Activated T-cell treated with anti-CD3 and anti-CD28 coated beads, Interleukin-2, amount 50 U/mL, for 48 hours (primary cell): ENCODE measurements around the gene PTPN14.
"Not testable (repeated sequence)": the region's sequence is repeated elsewhere in the genome, so short reads cannot be mapped to it uniquely, and the experiment has no call there.

Experiments
- DNase-seq, 2 experiments: peaks; one replicate each; pipeline ENCODE4 v3.0.0-alpha.2; 2020

PTPN14 gene

DNA sequence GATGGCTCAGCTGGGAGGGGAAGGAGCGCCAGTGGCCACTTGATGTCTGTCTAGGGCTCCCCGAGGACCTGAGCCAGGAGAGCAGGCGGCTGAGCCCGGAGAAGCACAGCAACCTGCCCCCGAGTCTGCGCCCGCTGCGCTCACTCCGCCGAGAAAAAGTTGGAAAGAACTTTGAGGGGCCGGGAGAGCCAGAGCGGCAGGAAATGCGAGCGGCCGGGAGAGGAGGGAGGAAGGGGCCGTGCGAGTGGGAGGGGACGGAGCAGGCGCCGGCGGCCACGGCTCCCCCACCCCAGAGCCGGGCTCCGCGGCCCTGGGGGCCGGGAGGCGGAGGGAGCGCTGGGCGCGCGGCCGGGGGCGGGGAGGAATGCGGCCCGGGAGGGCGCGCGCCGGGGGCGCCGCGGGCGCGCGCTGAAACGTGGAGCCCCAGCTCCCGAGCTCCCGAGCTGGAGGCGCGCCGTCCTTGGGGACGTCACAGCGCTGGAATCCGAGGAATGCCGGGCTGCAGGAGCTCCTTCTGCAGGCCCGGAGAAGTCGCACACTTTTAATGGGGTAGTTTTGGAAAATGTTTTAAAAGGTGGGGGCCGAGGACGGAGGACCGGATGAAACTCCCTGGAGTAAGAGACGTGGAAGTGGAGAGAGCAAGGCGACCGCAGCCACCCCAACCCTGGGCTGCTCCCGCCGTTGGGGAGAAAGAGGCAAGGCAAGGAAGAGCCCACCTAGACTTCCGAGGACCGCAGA, at the start of gene PTPN14:
TSS of gene PTPN14 (minus strand) at position 167 of the 738 bp plus-strand sequence. CDS start 86,799 bp downstream, outside the sequence.
- DNase-seq: peak; percentile 32 to 33

DNA sequence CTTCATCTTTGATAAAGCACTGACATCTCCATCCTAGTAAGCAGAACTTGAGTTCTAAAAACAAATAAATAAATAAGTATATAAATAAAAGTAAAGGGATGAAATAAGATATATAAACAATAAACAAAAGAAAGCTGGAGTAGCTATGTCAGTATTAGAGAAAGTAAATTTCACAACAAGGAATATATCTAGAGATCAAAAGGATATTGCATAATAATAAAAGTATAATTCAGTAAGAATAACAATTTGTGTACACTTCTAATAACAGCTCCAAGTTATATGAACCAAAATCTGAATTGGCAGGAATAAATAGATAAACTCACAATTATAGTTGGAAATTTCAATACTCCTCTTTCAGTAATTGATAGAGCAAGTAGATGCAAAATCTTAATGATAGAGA, 41.8 kb upstream of the PTPN14 start:
- no peak for DNase-seq

- not testable (repeated sequence) for DNase-seq
These were observed 40.5 kb upstream of the PTPN14 start for GRCh38 chr1:214591918-214592317.

GRCh38 chr1:214590696-214591095, 39.3 kb upstream of the PTPN14 start:
- no peak for DNase-seq

GRCh38 chr1:214588963-214589597, 37.7 kb upstream of the PTPN14 start:
- no peak for DNase-seq

- no peak for DNase-seq
These were observed 35.8 kb upstream of the PTPN14 start for GRCh38 chr1:214587165-214587564.

DNA sequence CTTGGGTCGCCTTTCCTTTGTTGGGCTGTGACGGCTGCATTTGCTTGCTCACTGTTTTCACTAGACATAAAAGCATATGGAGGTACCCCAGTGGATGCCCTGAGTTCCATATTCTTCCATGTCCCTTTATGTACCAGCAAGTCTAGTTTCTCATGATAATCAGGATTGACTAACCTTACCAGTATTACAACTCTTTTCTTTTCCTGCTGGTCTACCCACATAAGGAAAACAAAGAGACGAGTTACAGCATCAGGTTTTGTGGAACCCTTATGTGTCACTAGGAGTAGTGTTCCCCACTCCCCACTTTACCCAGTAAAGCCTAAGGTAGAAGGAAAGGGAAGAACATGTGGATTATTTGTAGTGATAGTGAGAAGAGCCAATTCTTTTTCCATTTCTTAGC, 35.2 kb upstream of the PTPN14 start:
- no peak for DNase-seq

DNA sequence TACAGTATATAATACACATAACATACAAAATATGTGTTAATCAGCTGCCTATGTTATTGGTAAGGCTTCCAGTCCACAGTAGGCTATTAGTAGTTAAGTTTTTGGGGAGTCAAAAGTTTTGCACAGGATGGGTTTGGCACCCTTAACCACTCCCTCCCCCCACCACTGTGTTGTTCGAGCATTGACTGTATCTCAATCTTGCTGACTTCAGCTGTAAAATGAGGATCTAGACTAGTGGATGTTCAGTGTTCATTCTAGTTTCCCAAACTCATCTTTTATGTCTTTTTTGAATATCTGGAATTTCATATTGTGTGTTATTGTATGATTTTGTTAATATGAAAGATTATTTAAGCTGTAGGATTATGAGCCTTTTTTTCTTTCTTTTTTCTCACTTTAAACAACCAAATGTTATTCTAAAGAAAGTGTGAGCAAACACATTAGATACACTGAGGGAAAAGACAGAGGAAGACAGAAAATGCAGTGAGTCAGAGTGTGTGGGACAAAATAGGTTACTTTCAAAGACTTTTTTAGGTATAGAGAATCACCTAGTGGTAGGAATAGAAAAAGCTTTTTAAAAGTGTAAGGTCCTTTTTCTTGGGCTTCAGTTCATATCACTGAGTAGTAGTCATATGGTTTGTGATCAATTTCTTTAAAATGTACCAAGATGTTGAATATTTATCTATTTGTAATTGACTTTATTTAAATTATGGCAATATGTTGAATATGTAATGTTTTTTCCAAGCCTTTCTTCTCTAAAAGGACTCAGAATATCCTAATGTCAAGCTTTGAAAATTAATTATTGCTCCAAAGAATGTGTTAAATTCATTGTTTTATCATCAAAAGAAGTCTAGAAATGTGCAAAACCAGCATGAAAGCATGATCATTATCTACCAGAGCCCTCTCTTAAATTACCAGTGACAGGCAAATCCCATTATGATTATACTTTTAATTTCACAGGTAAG, 33.7 kb upstream of the PTPN14 start:
- DNase-seq: no peak

GRCh38 chr1:214583824-214584554, 32.6 kb upstream of the PTPN14 start:
- DNase-seq: no peak

DNA sequence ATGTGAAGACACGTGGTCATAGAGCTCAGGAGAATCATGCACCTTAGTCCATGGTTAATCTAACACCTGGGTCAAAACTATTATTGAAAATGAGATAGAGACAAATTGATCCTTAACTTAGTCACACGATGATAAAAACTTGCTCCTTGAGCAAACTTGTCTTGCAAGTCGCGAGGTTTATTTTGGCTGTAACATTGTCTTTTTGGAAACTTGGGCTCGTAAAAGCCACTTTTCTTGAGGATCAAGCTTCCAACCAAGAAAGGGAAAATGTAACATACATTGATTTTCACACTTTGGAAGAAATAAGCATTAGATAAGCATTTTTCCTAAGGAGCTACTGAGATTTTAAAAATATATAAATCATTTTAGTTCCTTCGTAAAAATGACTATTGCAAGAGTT, 31.7 kb upstream of the PTPN14 start:
- DNase-seq: no peak

DNA sequence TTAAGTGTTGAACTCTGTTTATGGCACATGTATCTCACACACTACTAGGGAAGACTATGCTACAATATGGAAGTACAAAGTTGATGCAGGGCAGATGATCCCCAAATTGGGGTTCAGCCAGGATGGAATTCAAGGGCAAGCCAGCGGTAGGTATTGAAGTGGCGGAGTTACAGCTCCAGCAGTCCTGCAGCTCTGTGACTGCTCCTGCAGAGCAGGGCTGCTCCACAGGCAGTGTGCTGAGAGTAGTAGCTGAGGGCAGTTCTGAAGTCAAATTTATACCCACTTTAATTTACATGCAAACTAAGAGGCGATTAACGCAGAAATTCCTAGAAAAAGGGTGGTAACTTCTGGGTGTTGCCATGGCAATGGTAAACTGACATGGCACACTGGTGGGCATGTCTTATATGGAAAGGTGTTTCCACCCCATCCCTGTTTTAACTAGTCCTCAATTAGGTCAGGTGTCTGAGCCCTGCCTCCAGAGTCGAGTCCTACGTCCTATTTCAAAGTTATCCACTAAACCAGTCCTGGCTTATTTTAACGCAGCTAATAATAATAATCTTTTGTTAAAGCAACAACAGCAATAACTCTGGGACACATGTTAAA, 31.0 kb upstream of the PTPN14 start:
- no peak for DNase-seq

GRCh38 chr1:214581785-214582184, 30.4 kb upstream of the PTPN14 start:
- DNase-seq: no peak

DNA sequence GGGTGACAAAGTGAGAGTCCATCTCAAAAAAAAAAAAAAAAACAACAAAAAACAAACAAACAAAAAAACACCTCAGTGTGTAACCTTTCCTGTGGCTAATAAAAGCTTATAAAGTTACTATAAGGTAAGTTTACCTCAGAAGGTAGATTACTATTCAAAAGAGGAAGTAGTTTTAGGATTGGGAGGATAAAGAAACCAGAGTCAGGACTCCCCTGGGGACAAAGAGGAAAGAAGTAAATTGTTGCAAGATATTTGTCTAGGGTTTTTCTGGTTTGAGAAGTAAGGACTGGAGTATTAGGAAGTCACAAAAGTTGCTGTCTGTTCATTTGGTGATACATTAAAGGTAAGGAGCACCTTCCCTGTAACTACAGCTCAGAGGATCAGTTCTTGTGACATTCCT, 27.8 kb upstream of the PTPN14 start:
- DNase-seq: no peak

DNA sequence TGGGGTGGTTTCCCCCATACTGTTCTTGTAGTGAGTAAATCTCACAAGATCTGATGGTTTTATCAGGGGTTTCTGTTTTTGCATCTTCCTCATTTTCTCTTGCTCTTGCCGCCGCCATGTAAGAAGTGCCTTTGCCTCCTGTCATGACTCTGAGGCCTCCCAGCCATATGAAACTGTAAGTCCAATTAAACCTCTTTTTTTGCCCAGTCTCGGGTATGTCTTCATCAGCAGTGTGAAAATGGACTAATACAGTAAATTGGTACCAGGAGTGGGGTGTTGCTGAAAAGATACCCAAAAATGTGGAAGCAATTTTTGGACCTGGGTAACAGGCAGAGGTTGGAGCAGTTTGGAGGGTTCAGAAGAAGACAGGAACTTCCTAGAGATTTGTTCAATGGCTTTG, 24.7 kb upstream of the PTPN14 start:
- DNase-seq: not testable (repeated sequence)

GRCh38 chr1:214574598-214575411, 23.4 kb upstream of the PTPN14 start:
- DNase-seq: no peak

GRCh38 chr1:214573386-214574318, 22.2 kb upstream of the PTPN14 start:
- DNase-seq: no peak

GRCh38 chr1:214571281-214571680, 19.9 kb upstream of the PTPN14 start:
- no peak for DNase-seq

- DNase-seq: no peak
These were observed 19.0 kb upstream of the PTPN14 start for GRCh38 chr1:214570442-214570841.

GRCh38 chr1:214569357-214570004, 18.1 kb upstream of the PTPN14 start:
- DNase-seq: no peak

- DNase-seq: no peak
These were observed 16.9 kb upstream of the PTPN14 start for GRCh38 chr1:214568328-214568727.
